Measurements from ENCODE around the gene MAP4K1.
A peak's percentile ranks its signal among the peaks of the same experiment; 100 is the strongest.

Gene MAP4K1

GRCh38 chr19:38647966-38648768 is 30.4 kb upstream of the MAP4K1 start (continued):
- TF ChIP-seq GLIS2 (tag by site-specific recombination; IDR thresholded peaks at IDR 0.05): no peak
- no peak for TF ChIP-seq ZNF548 (tag by site-specific recombination; IDR thresholded peaks at IDR 0.05)
- no peak for TF ChIP-seq ZNF280C (tag by site-specific recombination; IDR thresholded peaks at IDR 0.05)
- no peak for TF ChIP-seq ZNF426 (tag by site-specific recombination; IDR thresholded peaks at IDR 0.05)
- TF ChIP-seq WT1 (tag by site-specific recombination; IDR thresholded peaks at IDR 0.05): no peak; the same call in 1 of the 2 replicates
- no peak for TF ChIP-seq ZNF521 (tag by site-specific recombination; IDR thresholded peaks at IDR 0.05)
- no peak for TF ChIP-seq ZNF202 (tag by site-specific recombination; IDR thresholded peaks at IDR 0.05; ENCODE audit: borderline replicate concordance)
- TF ChIP-seq ZNF248 (tag by site-specific recombination; IDR thresholded peaks at IDR 0.05): no peak
- 0 out of 2 replicates have a peak, but pooled peaks have one; percentile 11 for TF ChIP-seq INSM2 (tag by site-specific recombination; IDR thresholded peaks at IDR 0.05)
- no peak for TF ChIP-seq ZNF423 (tag by site-specific recombination; IDR thresholded peaks at IDR 0.05)
- no peak for TF ChIP-seq REPIN1 (tag by site-specific recombination; IDR thresholded peaks at IDR 0.05; ENCODE audit: low read depth)
- peak; percentile 9; the same call in 1 of the 2 replicates for TF ChIP-seq ZNF501 (tag by site-specific recombination; IDR thresholded peaks at IDR 0.05)
- no peak; the same call in 1 of the 2 replicates for TF ChIP-seq GLIS1 (tag by site-specific recombination; IDR thresholded peaks at IDR 0.05)
- no peak for TF ChIP-seq ZNF169 (tag by site-specific recombination; IDR thresholded peaks at IDR 0.05)
- TF ChIP-seq ZNF843 (tag by site-specific recombination; IDR thresholded peaks at IDR 0.05): no peak
- TF ChIP-seq, protein P1, sequence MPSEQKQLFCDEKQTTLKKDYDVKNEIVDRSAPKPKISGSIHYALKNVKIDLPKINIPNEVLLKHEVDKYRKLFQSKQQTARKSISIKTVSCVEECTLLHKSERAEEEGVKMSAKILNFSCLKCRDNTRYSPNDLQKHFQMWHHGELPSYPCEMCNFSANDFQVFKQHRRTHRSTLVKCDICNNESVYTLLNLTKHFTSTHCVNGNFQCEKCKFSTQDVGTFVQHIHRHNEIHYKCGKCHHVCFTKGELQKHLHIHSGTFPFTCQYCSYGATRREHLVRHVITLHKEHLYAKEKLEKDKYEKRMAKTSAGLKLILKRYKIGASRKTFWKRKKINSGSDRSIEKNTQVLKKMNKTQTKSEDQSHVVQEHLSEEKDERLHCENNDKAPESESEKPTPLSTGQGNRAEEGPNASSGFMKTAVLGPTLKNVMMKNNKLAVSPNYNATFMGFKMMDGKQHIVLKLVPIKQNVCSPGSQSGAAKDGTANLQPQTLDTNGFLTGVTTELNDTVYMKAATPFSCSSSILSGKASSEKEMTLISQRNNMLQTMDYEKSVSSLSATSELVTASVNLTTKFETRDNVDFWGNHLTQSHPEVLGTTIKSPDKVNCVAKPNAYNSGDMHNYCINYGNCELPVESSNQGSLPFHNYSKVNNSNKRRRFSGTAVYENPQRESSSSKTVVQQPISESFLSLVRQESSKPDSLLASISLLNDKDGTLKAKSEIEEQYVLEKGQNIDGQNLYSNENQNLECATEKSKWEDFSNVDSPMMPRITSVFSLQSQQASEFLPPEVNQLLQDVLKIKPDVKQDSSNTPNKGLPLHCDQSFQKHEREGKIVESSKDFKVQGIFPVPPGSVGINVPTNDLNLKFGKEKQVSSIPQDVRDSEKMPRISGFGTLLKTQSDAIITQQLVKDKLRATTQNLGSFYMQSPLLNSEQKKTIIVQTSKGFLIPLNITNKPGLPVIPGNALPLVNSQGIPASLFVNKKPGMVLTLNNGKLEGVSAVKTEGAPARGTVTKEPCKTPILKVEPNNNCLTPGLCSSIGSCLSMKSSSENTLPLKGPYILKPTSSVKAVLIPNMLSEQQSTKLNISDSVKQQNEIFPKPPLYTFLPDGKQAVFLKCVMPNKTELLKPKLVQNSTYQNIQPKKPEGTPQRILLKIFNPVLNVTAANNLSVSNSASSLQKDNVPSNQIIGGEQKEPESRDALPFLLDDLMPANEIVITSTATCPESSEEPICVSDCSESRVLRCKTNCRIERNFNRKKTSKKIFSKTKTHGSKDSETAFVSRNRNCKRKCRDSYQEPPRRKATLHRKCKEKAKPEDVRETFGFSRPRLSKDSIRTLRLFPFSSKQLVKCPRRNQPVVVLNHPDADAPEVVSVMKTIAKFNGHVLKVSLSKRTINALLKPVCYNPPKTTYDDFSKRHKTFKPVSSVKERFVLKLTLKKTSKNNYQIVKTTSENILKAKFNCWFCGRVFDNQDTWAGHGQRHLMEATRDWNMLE (tag by site-specific recombination; conservative IDR thresholded peaks at IDR 0.05; ENCODE audit: low read depth): no peak
- TF ChIP-seq ZBTB1 (tag by site-specific recombination; IDR thresholded peaks at IDR 0.05): no peak; the same call in 1 of the 2 replicates
- TF ChIP-seq ZNF549 (tag by site-specific recombination; IDR thresholded peaks at IDR 0.05): no peak
- TF ChIP-seq PRDM10 (tag by site-specific recombination; IDR thresholded peaks at IDR 0.05): peak; percentile 70; the same call in 1 of the 2 replicates
- peak; percentile 19; the same call in 1 of the 2 replicates for TF ChIP-seq ZNF394 (tag by site-specific recombination; IDR thresholded peaks at IDR 0.05; ENCODE audit: borderline replicate concordance)
- TF ChIP-seq, protein P2, sequence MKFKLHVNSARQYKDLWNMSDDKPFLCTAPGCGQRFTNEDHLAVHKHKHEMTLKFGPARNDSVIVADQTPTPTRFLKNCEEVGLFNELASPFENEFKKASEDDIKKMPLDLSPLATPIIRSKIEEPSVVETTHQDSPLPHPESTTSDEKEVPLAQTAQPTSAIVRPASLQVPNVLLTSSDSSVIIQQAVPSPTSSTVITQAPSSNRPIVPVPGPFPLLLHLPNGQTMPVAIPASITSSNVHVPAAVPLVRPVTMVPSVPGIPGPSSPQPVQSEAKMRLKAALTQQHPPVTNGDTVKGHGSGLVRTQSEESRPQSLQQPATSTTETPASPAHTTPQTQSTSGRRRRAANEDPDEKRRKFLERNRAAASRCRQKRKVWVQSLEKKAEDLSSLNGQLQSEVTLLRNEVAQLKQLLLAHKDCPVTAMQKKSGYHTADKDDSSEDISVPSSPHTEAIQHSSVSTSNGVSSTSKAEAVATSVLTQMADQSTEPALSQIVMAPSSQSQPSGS (tag by site-specific recombination; IDR thresholded peaks at IDR 0.05; ENCODE audit: low read depth): no peak
- TF ChIP-seq ZNF654 (tag by site-specific recombination; IDR thresholded peaks at IDR 0.05; ENCODE audit: low read depth): 0 out of 2 replicates have a peak, but pooled peaks have one; percentile 12
- TF ChIP-seq ZNF561 (tag by site-specific recombination; IDR thresholded peaks at IDR 0.05; ENCODE audit: borderline replicate concordance): no peak
- 0 out of 2 replicates have a peak, but pooled peaks have one; percentile 7 for TF ChIP-seq ZNF24 (tag by site-specific recombination; IDR thresholded peaks at IDR 0.05)
